Thyroid gland (tissue), 4 donors: Measurements from ENCODE around the gene TMEM219.

Experiments
- POLR2A ChIP-seq, 2 donors: fragments of 450-650 bp; IDR thresholded peaks; one replicate each; pipeline ENCODE4 v1.6.1; 2017; ENCODE audit warnings: antibody characterized with exemption in 2 of 2, mild to moderate bottlenecking in 2 of 2, moderate library complexity in 1 of 2
- TF ChIP-seq, protein P1 (sequence below), 6 experiments: fragments of 200-600 bp in 3 of 6; fragments of 450-650 bp in 3 of 6; sonication (generic) in 3 of 6; IDR thresholded peaks; one replicate each; pipeline ENCODE4 v1.5.1; 2016 to 2019; ENCODE audit warnings: antibody characterized with exemption in 6 of 6, mild to moderate bottlenecking in 2 of 6, inconsistent platforms in 1 of 6, moderate library complexity in 1 of 6

DNA sequence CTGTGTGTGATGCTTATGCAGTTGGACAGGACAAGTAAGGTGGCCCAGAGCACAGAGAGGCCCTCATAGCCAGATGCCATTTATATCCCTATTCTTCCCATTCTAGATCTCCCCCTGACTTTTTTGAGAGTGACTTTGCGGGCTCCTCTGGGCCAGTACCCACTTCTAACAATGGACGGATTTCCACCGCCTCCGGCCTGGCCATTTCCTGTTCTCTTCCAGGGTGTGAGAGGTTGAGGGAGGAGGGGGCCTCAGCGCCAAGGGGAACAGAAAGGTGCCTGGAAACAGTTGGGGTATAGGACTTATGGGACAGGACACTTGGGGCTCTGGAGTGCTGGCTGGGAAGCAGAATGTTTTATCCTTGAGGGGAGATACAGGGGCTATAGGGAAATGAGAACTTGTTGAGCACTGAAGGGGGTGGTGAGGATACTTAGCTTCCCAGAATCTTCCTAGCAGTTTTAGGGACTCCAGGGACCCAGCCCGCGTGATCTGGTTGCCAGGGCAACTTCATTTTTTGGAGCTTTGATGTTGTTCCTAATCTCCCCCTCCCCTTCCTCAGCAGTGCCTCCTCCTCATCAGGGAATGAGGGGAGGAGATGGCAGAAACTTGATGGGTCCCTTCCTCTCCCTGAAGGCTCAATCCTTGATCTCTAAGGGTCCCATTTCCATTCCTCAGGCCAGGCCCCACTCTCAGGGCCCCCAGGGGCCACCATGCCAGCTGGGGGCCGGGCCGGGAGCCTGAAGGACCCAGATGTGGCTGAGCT, 15.4 kb downstream of the TMEM219 start:
- TF ChIP-seq, protein P1, sequence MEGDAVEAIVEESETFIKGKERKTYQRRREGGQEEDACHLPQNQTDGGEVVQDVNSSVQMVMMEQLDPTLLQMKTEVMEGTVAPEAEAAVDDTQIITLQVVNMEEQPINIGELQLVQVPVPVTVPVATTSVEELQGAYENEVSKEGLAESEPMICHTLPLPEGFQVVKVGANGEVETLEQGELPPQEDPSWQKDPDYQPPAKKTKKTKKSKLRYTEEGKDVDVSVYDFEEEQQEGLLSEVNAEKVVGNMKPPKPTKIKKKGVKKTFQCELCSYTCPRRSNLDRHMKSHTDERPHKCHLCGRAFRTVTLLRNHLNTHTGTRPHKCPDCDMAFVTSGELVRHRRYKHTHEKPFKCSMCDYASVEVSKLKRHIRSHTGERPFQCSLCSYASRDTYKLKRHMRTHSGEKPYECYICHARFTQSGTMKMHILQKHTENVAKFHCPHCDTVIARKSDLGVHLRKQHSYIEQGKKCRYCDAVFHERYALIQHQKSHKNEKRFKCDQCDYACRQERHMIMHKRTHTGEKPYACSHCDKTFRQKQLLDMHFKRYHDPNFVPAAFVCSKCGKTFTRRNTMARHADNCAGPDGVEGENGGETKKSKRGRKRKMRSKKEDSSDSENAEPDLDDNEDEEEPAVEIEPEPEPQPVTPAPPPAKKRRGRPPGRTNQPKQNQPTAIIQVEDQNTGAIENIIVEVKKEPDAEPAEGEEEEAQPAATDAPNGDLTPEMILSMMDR (IDR thresholded peaks at IDR 0.05), result no peak
- no peak for TF ChIP-seq POLR2A (IDR thresholded peaks at IDR 0.05)
